Activated CD4-positive, alpha-beta T cell treated with anti-CD3 and anti-CD28 coated beads, Interleukin-2, amount 10 ng/mL, durations not matched to agents 7 days and 5 days (primary cell): ENCODE data around the gene SLC15A3. TPM values are rescaled to one million over a fixed set of nuclear protein-coding genes. Genes with fewer than 3 reads are reported as not detected.

Experiments
- CTCF ChIA-PET: fragments of 350-600 bp; sonication (Branson Sonifier 250); formaldehyde crosslinking; loops from one replicate; lab custom pipeline; 2021; ENCODE audit warnings: antibody characterized with exemption; lab: Charles Lee
- POLR2A ChIA-PET: fragments of 350-600 bp; sonication (Branson Sonifier 250); formaldehyde crosslinking; loops from one replicate; lab custom pipeline; 2021; ENCODE audit warnings: antibody characterized with exemption; lab: Charles Lee
- DNase-seq: peaks from one replicate; pipeline ENCODE4 v3.0.0-alpha.2; 2020
- H3K27ac Mint-ChIP-seq: one replicate; pipeline ENCODE4 v1.8.0; 2021; ENCODE audit warnings: mild to moderate bottlenecking, moderate library complexity, mixed read lengths
- H3K27me3 Mint-ChIP-seq: one replicate; pipeline ENCODE4 v1.8.0; 2021; ENCODE audit warnings: mixed read lengths
- H3K36me3 Mint-ChIP-seq: one replicate; pipeline ENCODE4 v1.8.0; 2021; ENCODE audit warnings: low read depth, mixed read lengths
- H3K4me1 Mint-ChIP-seq: one replicate; pipeline ENCODE4 v1.8.0; 2021; ENCODE audit warnings: mixed read lengths
- H3K4me3 Mint-ChIP-seq: one replicate; pipeline ENCODE4 v1.8.0; 2021; ENCODE audit warnings: mild to moderate bottlenecking, moderate library complexity, mixed read lengths
- H3K9me3 Mint-ChIP-seq: one replicate; pipeline ENCODE4 v1.8.0; 2021; ENCODE audit warnings: mixed read lengths
- total RNA-seq, 2 experiments: library from RNA; stranded (reverse); gene quantifications; one replicate each; pipeline ENCODE4 v1.2.3, GENCODE V29; 2021

The SLC15A3 gene
- total RNA-seq, 2 experiments from 2014 or later, result 4.0 to 4.2 TPM

GRCh38 chr11:60942219-60942618 is 9.8 kb downstream of the SLC15A3 start:
- Mint-ChIP-seq H3K4me3 (no peak overlapping the region), H3K9me3 (no peaks in the 10 kb centered on the region), H3K36me3 (no peaks in the 10 kb centered on the region), H3K27ac (no peak overlapping the region), H3K27me3 (no peaks in the 10 kb centered on the region), H3K4me1 (peaks cover 17% of the 10 kb centered on the region)
- no peak for DNase-seq
- CTCF ChIA-PET, result interaction anchor here (0.6 to 2.1 kb wide), 3 partner anchors 25 to 722 kb away, joined by 3 to 7 read pairs (median 3); no protein-coding TSS in a partner anchor
- POLR2A ChIA-PET, result no interaction called here

DNA sequence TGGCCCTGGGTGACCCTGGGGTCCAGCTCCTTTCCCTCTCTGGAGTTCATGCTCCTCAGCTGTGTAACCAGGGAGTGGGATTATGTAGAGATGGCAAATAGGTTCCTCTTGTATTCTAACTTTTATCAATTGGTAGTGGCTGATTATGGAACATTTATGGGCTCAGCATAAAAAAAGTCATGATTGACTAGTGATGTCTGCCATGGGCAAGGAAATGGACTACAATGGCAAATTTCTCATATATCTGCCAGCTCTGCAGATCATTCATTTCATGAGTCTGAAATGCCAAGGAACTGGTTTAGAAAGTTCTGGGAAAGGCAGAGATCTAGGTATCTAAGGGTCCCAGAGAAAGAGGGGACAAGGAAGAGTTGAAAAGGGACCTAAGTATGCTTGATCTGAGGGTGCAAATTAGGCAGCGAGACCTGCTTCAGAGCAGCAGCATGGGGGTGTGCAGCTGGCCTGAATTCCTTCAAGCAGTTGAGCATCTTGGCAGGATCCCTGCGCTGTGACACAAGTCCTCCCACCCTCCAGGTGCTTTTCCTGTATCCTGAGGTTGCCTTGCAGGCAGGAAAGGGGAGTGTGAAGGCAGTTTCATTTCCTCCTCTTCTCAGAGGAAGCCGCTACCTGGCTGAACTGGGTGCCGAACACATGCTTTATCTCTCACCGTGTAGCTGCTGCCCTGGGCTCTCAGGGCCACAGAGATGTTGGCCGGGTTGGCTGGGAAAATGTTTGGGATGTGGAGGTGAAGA is 10.4 kb downstream of the SLC15A3 start:
- no peak overlapping the region for H3K4me3 Mint-ChIP-seq
- H3K36me3 Mint-ChIP-seq, result no peaks in the 10 kb centered on the region
- DNase-seq, result no peak
- POLR2A ChIA-PET, result no interaction called here
- no peaks in the 10 kb centered on the region for H3K9me3 Mint-ChIP-seq
- peaks cover 17% of the 10 kb centered on the region for H3K4me1 Mint-ChIP-seq
- H3K27me3 Mint-ChIP-seq, result no peaks in the 10 kb centered on the region
- no peak overlapping the region for H3K27ac Mint-ChIP-seq
- CTCF ChIA-PET, result interaction anchor here (0.6 to 2.1 kb wide), 3 partner anchors 26 to 723 kb away, joined by 3 to 7 read pairs (median 3); no protein-coding TSS in a partner anchor

GRCh38 chr11:60939855-60940254 is 12.1 kb downstream of the SLC15A3 start:
- ChIA-PET POLR2A (interaction anchor here (0.6 kb wide), 1 partner anchor 204 kb away, joined by 5 read pairs; no protein-coding TSS in a partner anchor), CTCF (interaction anchor here (1.0 to 1.4 kb wide), 5 partner anchors 9 to 220 kb away, joined by 3 to 5 read pairs (median 4); no protein-coding TSS in a partner anchor)
- peaks cover 15% of the 10 kb centered on the region for H3K4me1 Mint-ChIP-seq
- H3K36me3 Mint-ChIP-seq, result no peaks in the 10 kb centered on the region
- no peaks in the 10 kb centered on the region for H3K9me3 Mint-ChIP-seq
- no peak overlapping the region for H3K27ac Mint-ChIP-seq
- no peaks in the 10 kb centered on the region for H3K27me3 Mint-ChIP-seq
- no peak for DNase-seq
- no peak overlapping the region for H3K4me3 Mint-ChIP-seq

DNA sequence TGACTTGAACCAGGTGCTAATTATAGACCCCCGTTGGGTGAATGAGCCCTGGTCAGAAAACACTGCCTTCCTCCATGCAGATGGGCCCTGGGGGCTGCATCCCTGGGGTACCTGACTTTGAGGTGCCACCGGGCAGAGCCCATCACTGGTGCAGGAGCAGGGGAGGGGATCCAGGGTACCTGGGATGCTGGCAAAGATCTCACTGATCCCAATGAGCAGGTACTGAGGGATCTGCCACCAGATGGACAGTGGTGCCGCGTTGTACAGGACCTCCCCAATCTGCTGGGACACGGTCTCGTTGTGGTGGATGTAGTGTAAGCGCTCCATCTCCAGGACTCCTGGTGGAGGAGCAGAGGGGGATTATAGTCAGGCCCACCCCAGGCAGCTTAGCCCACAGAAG is 12.7 kb downstream of the SLC15A3 start:
- Mint-ChIP-seq H3K27me3 (no peaks in the 10 kb centered on the region), H3K4me1 (peaks cover 15% of the 10 kb centered on the region), H3K4me3 (no peak overlapping the region), H3K9me3 (no peaks in the 10 kb centered on the region), H3K36me3 (no peaks in the 10 kb centered on the region), H3K27ac (no peak overlapping the region)
- CTCF ChIA-PET, result interaction anchor here (1.0 to 1.4 kb wide), 5 partner anchors 9 to 344 kb away, joined by 3 to 5 read pairs (median 4); no protein-coding TSS in a partner anchor
- DNase-seq, result no peak
- POLR2A ChIA-PET, result no interaction called here

DNA sequence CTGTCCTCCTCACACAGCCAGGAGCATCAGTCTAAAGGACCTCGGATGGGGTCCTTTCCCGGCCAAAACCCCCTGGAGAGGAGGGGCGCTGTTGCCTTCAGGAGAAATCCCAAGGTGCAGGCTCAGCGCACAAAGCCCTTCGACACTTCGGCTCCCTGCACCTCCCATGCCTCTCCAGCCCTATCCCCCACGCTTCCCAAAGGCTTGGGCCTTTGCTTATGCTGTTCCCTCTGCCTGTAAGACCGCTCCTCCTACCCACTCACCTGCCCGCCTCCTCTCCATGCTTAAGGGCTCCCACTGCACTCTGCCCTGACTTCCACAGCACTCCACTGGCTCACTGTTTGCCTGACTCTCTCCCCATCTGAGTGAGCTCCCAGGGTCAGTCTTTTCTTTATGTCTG is 13.5 kb downstream of the SLC15A3 start:
- H3K36me3 Mint-ChIP-seq, result no peaks in the 10 kb centered on the region
- H3K4me3 Mint-ChIP-seq, result no peak overlapping the region
- H3K4me1 Mint-ChIP-seq, result peaks cover 15% of the 10 kb centered on the region
- ChIA-PET CTCF (interaction anchor here (1.0 to 1.1 kb wide), 2 partner anchors 24 to 345 kb away, joined by 3 to 5 read pairs; no protein-coding TSS in a partner anchor), POLR2A (no interaction called here)
- DNase-seq, result no peak
- H3K9me3 Mint-ChIP-seq, result no peaks in the 10 kb centered on the region
- H3K27me3 Mint-ChIP-seq, result peaks cover 2% of the 10 kb centered on the region
- H3K27ac Mint-ChIP-seq, result no peak overlapping the region

GRCh38 chr11:60937811-60938210 is 14.2 kb downstream of the SLC15A3 start:
- Mint-ChIP-seq H3K4me3 (no peak overlapping the region), H3K9me3 (no peaks in the 10 kb centered on the region), H3K36me3 (no peaks in the 10 kb centered on the region), H3K27me3 (peaks cover 2% of the 10 kb centered on the region), H3K4me1 (peaks cover 15% of the 10 kb centered on the region), H3K27ac (no peak overlapping the region)
- ChIA-PET POLR2A (no interaction called here), CTCF (no interaction called here)
- no peak for DNase-seq

- ChIA-PET CTCF (no interaction called here), POLR2A (no interaction called here)
- H3K4me3 Mint-ChIP-seq, result no peak overlapping the region
- H3K9me3 Mint-ChIP-seq, result no peaks in the 10 kb centered on the region
- no peaks in the 10 kb centered on the region for H3K36me3 Mint-ChIP-seq
- no peak for DNase-seq
- peaks cover 2% of the 10 kb centered on the region for H3K27me3 Mint-ChIP-seq
- H3K27ac Mint-ChIP-seq, result no peak overlapping the region
- peaks cover 15% of the 10 kb centered on the region for H3K4me1 Mint-ChIP-seq
Observed at GRCh38 chr11:60937144-60937527, 14.8 kb downstream of the SLC15A3 start.

- peaks cover 2% of the 10 kb centered on the region for H3K27me3 Mint-ChIP-seq
- H3K36me3 Mint-ChIP-seq, result no peaks in the 10 kb centered on the region
- POLR2A ChIA-PET, result no interaction called here
- DNase-seq, result no peak
- H3K4me1 Mint-ChIP-seq, result peaks cover 11% of the 10 kb centered on the region
- CTCF ChIA-PET, result no interaction called here
- H3K4me3 Mint-ChIP-seq, result no peak overlapping the region
- no peaks in the 10 kb centered on the region for H3K9me3 Mint-ChIP-seq
- no peak overlapping the region for H3K27ac Mint-ChIP-seq
Observed at GRCh38 chr11:60936467-60937143, 15.4 kb downstream of the SLC15A3 start.

GRCh38 chr11:60935676-60936442 is 16.1 kb downstream of the SLC15A3 start:
- ChIA-PET CTCF (interaction anchor here (1.0 to 2.0 kb wide), 3 partner anchors 15 to 200 kb away, joined by 4 read pairs; partner anchors contain the start of gene TMEM109), POLR2A (interaction anchor here (0.7 kb wide), 1 partner anchor 81 kb away, joined by 3 read pairs; no protein-coding TSS in a partner anchor)
- peaks cover 4% of the 10 kb centered on the region for H3K4me1 Mint-ChIP-seq
- H3K27me3 Mint-ChIP-seq, result peaks cover 4% of the 10 kb centered on the region
- DNase-seq, result no peak
- no peak overlapping the region for H3K27ac Mint-ChIP-seq
- no peaks in the 10 kb centered on the region for H3K9me3 Mint-ChIP-seq
- no peaks in the 10 kb centered on the region for H3K36me3 Mint-ChIP-seq
- H3K4me3 Mint-ChIP-seq, result no peak overlapping the region

DNA sequence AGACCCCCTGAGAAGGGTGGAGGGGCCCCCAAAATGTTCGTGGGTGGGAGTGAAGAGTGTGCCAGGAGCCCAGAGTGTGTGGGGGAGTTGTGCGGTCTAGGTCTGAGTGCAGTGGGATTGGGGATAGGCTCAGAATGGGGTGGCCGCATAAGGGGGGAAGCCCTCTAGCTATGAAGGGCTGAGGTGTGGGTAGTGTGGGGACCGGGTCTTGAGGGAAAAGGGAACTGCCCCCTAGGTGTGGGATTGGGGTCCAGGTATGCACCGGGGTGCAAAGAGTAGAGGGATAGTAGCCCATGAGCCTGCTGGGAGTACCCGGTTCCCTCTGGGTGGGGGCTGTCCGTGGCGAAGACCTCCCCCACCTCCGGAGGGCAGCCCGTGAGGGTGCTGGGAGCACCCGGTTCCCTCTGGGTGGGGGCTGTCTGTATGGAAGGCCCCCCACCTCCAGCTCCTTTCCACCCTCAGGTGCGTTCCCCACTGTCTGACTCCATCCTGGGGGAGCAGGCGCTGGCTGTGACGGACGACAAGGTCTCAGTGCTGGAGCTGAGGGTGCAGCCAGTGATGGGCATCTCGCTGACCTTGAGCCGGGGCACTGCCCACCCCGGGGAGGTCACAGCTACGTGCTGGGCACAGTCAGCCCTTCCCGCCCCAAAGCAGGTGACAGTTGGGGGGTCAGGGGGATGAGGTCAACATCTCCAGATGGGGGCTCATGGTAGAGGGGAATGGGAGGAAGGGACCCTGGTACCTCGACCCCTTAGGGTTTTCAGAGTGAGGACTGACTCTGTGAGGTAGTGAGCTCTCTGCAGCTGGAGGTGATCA is 17.0 kb downstream of the SLC15A3 start:
- DNase-seq, result no peak
- Mint-ChIP-seq H3K27ac (no peak overlapping the region), H3K4me1 (peaks cover 3% of the 10 kb centered on the region), H3K36me3 (no peaks in the 10 kb centered on the region), H3K4me3 (no peak overlapping the region), H3K9me3 (no peaks in the 10 kb centered on the region), H3K27me3 (peaks cover 8% of the 10 kb centered on the region)
- POLR2A ChIA-PET, result no interaction called here
- CTCF ChIA-PET, result interaction anchor here (1.0 to 2.0 kb wide), 3 partner anchors 14 to 201 kb away, joined by 4 read pairs; partner anchors contain the start of gene TMEM109

DNA sequence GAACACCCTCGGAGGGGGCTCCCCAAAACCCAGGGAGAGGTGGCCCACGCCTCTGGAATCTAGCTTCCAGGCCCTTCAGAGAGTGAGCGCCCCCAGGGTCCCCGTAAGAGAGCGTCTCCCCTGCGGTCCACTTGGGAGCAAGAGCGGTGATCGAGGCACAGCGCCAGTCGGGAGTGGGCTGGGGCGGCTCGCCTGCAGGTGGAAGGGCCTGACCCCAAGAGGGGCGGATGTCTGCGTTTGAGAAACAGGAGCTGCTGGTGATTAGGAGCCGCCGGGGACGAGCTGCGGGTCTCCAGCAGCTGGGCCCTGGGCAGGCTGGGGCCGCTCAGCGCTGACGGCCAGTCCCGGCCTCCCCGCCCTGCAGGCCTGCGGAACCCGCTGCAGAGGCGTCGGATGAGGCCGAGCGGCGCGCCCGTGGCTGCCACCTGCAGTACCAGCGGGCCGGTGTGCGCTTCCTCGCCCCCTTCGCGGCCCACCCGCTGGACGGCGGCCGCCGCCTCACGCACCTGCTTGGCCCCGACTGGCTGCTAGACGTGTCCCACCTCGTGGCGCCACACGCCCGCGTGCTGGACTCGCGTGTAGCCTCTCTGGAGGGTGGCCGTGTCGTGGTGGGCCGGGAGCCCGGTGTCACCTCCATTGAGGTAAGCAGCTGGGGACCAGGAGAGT is 17.7 kb downstream of the SLC15A3 start:
- no peak for DNase-seq
- peaks cover 12% of the 10 kb centered on the region for H3K27me3 Mint-ChIP-seq
- ChIA-PET POLR2A (no interaction called here), CTCF (interaction anchor here (1.0 to 2.0 kb wide), 4 partner anchors 13 to 202 kb away, joined by 3 to 4 read pairs (median 4); partner anchors contain the start of gene TMEM109)
- no peaks in the 10 kb centered on the region for H3K9me3 Mint-ChIP-seq
- H3K4me3 Mint-ChIP-seq, result no peak overlapping the region
- no peak overlapping the region for H3K27ac Mint-ChIP-seq
- no peaks in the 10 kb centered on the region for H3K36me3 Mint-ChIP-seq
- no peaks in the 10 kb centered on the region for H3K4me1 Mint-ChIP-seq
